HEK293 (cell line): ENCODE data around the gene RBMS1.

Source experiments
- CTCF ChIP-seq: fragments of 450-650 bp; formaldehyde crosslinking; IDR thresholded peaks from 2 replicates; pipeline ENCODE4 v1.5.1; 2016; ENCODE audit warnings: missing biosample characterization, missing genetic modification characterization
- MEIS1 ChIP-seq: sonication (generic); formaldehyde crosslinking; IDR thresholded peaks from 2 replicates; pipeline ENCODE4 v1.8.1; 2022; ENCODE audit warnings: missing genetic modification reagents, mild to moderate bottlenecking, borderline replicate concordance
- ZNF114 ChIP-seq: fragments of 450-650 bp; formaldehyde crosslinking; IDR thresholded peaks from 2 replicates; pipeline ENCODE4 v1.5.0; 2017; ENCODE audit warnings: missing biosample characterization, missing genetic modification characterization
- ZNF132 ChIP-seq: fragments of 450-650 bp; formaldehyde crosslinking; IDR thresholded peaks from 2 replicates; pipeline ENCODE4 v1.5.1; 2017; ENCODE audit warnings: missing biosample characterization, missing genetic modification characterization, borderline replicate concordance
- ZNF184 ChIP-seq: fragments of 450-650 bp; IDR thresholded peaks from 2 replicates; pipeline ENCODE4 v1.5.1; 2018; ENCODE audit warnings: missing biosample characterization, mild to moderate bottlenecking, missing genetic modification characterization
- ZNF510 ChIP-seq: fragments of 450-650 bp; formaldehyde crosslinking; IDR thresholded peaks from 2 replicates; pipeline ENCODE4 v1.5.1; 2018; ENCODE audit warnings: mild to moderate bottlenecking, missing genetic modification characterization, missing biosample characterization; ENCODE audit not compliant: insufficient replicate concordance
- ZNF629 ChIP-seq: fragments of 450-650 bp; formaldehyde crosslinking; IDR thresholded peaks from 2 replicates; pipeline ENCODE4 v1.5.1; 2017; ENCODE audit warnings: missing biosample characterization, missing genetic modification characterization
- ZNF837 ChIP-seq: fragments of 450-650 bp; formaldehyde crosslinking; IDR thresholded peaks from 2 replicates; pipeline ENCODE4 v1.5.1; 2016; ENCODE audit warnings: missing biosample characterization, missing genetic modification characterization
- TF ChIP-seq, protein P1 (sequence below): fragments of 450-650 bp; formaldehyde crosslinking; IDR thresholded peaks from 2 replicates; pipeline ENCODE4 v1.5.1; 2016; ENCODE audit warnings: missing biosample characterization, missing genetic modification characterization
- TF ChIP-seq, protein P2 (sequence below): fragments of 450-650 bp; formaldehyde crosslinking; IDR thresholded peaks from 2 replicates; pipeline ENCODE4 v1.5.1; 2017; ENCODE audit warnings: missing biosample characterization, missing genetic modification characterization

DNA sequence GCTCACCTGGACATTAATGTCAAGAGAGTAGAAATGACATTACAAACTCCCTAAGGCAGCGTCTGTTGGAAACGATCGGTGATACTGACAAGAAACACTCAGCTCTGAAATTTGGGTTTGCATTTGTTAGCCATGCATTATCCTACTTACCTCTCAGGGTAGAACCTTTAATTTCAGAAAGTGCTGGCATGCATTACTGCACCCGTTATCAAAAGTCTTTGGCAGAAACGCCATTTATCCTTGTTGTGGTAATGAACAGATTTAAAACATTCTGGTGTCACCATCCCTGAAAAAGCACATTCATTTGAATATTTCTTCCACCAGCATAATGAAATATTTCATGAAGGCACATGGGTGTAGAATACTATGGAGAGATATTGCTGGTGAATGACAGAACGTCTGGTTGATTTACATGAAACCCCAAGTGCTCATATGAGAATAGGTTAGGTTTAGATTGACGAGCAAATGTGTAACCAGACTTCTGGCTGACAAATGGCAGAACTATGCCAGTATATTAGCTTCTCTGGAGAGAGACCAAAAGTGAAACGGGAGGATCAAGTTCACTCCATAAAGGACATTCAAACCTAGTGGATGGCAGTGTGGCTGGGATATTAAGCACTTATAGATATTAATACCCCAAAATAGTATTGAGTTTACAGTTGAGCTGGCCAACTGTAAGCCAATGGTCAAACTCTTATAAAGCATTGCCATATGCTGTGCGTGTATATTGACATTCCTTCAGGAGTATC is 240.0 kb downstream of the RBMS1 start:
- TF ChIP-seq ZNF837 (tag by site-specific recombination) (no peak), CTCF (tag by site-specific recombination) (no peak), ZNF510 (tag by site-specific recombination) (no peak), ZNF184 (tag by site-specific recombination) (no peak), ZNF132 (tag by site-specific recombination) (no peak), ZNF629 (tag by site-specific recombination) (no peak), ZNF114 (no peak), MEIS1 (CRISPR knock-in tag) (no peak)
- TF ChIP-seq, protein P1, sequence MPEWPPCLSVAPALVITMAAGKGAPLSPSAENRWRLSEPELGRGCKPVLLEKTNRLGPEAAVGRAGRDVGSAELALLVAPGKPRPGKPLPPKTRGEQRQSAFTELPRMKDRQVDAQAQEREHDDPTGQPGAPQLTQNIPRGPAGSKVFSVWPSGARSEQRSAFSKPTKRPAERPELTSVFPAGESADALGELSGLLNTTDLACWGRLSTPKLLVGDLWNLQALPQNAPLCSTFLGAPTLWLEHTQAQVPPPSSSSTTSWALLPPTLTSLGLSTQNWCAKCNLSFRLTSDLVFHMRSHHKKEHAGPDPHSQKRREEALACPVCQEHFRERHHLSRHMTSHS (tag by site-specific recombination), result no peak
- TF ChIP-seq, protein P2, sequence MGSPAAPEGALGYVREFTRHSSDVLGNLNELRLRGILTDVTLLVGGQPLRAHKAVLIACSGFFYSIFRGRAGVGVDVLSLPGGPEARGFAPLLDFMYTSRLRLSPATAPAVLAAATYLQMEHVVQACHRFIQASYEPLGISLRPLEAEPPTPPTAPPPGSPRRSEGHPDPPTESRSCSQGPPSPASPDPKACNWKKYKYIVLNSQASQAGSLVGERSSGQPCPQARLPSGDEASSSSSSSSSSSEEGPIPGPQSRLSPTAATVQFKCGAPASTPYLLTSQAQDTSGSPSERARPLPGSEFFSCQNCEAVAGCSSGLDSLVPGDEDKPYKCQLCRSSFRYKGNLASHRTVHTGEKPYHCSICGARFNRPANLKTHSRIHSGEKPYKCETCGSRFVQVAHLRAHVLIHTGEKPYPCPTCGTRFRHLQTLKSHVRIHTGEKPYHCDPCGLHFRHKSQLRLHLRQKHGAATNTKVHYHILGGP, result no peak
